HG02678 (cell line): ENCODE results near the gene CLASP2.

ENCODE experiments used
- ATAC-seq: cut with Tn5 transposase; IDR thresholded peaks from one replicate; pipeline ENCODE4 v1.9.1; 2021; ENCODE audit warnings: mild to moderate bottlenecking, moderate library complexity; ENCODE audit not compliant: unreplicated experiment

CLASP2 gene

DNA sequence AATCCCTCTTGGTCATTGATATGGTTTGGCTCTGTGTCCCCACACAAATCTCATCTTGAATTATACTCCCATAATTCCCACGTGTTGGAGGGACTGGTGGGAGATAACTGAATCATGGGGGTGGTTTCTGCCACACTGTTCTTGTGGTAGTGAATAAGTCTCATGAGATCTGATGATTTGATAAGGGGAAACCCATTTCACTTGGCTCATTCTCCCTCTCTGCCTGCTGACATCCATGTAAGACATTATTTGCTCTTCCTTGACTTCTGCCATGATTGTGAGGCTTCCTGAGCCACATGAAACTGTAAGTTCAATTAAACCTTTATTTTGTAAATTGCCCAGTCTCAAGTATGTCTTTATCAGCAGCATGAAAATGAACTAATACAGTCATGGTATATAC lies 171.0 kb downstream of the CLASP2 start:
- ATAC-seq = no peak

DNA sequence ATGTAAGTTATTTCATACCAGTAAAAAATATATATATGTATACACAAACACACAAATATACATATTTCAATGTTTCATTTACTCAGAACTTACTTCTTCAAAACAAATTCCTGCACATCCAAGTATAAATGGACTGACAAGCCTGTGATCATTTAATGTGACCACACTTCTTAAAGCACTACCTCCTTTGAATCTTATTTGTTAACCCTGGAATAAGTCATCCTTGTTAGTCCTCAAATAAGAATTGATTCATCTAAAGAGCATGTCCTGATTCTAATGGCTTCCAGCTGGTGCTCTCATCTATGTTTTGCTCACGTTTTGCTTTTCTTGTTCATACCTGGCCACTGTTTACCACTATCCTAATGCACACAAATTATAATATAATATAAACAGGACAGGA lies 173.9 kb downstream of the CLASP2 start:
- no peak for ATAC-seq

DNA sequence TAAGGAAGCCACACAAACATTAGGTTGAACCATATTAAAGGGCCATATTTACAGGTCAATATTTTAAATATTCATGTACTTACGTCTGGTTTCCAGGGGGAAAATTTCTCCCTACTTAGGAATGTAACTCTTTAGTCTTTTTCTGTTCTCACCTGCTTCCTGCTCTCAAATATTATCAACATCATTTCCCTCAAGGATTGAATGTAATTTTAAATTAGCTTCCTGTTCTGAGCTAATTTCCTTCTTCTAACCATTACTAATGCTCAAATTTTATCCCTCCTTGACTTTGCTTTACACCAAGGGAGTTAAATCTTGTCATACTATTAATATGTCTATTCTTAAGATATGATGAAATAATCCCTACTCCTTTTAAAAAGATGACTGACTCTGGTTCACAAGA lies 174.5 kb downstream of the CLASP2 start:
- ATAC-seq = no peak

DNA sequence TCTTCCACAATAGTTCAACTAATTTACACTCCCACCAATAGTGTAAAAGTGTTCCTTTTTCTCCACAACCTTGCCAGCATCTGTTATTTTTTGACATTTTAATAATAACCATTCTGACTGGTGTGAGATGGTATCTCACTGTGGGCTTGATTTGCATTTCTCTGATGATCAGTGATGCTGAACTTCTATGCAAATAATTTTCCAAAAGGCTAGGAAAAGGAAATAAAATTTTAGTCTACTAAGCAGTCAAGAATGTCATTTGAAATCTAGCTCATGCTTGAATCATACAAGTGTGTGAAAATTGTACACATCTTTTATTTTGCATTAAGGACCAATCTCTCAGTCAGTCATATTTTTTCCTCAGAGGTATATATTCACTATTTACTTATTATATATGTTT lies 176.1 kb downstream of the CLASP2 start:
- no peak for ATAC-seq

DNA sequence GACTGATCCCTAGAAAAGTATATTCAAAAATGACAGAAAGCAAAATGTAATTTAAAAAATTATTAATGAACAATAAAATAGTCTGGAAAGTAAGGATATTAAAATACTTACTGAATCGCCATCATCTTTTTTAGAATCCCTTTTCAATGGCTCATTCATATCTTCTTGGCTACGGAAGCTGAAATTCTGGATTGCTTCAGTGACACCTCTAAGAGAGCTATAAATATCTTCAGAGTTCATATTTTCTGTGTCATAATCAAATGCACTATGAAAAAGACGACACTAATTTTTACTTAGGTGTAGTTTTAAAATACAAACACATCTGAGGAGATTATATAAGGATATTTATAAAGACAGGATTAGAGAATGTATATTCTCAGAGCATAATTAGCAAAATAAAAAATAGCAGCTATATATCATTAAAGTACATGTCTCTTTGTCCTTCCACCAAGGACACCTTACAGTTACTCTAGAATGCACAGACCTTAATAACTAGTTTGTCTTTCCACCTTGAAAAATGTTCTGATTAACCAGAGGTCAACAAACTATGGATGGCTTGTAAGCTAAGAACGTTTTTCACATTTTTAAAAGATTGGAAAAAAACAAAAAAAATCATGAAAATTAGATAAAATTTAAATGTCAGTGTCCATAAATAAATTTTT lies 179.2 kb downstream of the CLASP2 start:
- ATAC-seq = no peak

DNA sequence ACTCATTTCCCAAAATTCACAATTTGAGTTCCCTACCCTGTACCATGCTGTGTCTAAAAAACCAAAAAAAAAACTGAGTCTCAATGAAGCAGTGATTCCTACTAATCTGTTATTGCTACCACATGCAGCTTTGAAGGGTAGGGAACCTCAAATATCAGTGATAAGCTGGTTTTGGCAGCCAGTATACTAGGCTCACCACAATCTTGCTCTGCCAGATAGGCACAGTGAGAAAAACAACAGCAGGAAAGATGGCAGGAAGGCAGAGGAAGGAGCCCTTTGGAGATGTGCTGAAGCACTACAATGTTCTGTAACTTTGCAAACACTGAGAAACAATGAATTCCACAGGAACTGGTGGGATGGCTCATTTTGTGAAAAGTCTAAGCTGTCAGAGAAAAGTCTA lies 180.9 kb downstream of the CLASP2 start:
- no peak for ATAC-seq

DNA sequence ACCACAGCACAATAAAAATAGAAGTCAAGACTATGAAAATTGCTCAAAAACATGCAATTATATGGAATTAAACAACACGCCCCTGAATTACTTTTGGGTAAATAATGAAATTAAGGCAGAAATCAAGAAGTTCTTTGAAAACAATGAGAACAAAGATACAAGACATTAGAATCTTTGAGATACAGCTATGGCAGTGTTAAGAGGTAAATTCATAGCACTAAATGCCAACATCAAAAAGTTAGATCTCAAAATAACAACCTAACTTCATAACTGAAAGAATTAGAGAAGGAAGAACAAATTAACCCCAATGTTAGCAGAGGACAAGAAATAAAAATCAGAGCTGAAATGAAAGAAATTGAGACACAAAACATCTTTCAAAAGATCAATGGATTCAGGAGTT lies 191.3 kb downstream of the CLASP2 start:
- no peak for ATAC-seq

DNA sequence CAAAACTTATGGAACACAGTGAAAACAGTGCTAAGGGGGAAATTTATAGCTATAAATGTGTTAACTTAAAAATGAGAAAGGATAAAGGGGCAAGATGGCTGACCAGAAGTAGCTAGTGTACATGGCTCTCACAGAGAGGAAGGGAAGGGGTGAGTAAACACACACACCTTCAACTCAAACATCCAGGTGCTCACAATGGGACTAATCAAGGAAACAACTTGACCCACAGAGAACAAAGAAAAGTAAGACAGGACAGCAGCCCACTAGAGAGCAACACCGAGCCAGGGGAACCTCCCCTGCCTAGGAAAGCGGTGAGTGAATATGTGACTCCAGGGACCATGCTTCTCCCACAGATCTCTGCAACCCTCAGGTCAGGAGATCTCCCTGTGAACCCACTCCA lies 192.8 kb downstream of the CLASP2 start:
- no peak for ATAC-seq

DNA sequence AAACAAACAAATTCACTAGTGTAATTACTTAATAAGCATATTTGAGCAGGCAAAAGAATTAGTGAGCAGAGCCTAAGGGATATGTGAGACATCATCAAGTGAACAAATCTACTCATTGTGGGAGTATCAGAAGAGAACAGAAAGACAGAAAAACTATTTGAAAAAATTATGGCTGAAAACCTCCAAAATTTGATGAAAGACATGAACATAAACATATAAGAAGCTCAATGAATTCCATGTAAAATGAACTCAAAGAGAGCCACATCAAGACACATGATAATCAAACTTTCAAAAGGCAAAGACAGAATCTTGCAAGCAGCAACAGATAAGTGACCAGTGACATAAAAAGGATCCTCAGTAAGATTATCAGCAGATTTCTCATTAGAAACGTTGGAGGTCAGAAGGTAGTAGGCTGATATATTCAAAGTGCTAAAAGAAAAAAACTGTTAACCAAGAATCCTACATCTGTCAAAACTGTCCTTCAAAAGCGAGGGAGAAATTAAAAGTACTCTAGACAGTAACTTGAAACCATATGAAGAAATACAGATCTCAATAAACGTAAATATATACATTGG lies 194.9 kb downstream of the CLASP2 start:
- ATAC-seq = no peak

DNA sequence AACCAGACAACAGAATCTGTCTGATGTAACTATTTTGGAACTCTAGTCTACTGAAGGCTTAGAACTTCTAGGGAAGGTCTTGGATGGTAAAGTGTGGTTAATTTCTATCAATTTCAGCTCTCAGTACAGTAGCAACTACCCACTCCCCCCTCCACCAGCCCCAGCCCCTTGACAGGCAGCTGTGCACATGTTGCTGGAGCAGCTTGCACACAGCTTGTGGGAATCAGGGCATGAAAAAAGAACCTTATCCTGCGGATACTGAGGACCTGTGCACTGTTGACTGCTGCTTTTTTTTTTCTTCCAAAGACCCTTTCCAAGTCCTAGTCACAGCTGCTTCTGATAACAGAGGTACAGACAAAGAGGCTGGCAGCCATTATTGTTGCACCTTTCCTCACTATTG lies 196.3 kb downstream of the CLASP2 start:
- no peak for ATAC-seq

DNA sequence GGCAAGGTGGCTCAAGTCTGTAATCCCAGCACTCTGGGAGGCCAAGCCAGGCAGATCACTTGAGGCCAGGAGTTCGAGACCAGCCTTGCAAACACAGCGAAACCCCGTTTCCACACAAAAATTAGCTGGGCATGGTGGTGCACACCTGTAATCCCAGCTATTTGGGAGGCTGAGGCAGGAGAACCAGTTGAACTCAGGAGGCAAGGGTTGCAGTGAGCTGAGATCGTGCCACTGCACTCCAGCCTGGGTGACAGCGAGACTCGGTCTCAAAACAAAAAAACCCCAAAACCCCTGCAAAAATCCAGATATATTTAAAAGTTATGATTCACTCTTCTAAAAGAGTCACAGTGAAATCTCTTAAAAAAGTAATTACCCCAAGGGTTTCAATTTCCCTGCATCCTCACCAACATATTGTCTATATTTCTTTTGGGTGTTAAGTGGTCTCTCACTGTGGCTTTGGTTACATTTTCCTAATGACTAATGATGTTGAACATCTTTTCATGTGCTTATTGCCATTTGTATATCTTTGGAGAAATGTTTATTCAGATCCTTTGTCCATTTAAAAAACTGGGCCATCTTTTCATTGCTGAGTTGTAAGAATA lies 204.7 kb downstream of the CLASP2 start:
- no peak for ATAC-seq

DNA sequence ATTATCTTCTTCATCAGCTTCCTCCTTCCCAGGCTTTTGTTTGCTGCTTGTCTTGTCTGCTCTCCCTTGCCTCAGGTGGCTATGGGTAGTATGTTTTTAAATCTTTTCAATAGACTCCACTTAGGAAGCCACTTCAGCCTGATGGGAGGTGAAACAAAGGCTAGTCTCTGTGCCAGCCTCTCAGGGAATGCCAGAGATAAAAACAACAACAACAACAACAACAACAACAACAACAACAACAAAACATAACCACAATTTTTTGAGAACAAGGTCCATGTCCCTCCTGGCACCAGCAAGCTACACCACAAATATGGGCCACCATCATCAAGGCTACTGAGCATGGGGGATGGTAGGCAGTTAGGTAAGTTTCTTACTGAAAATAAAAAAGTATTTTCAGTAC lies 213.0 kb downstream of the CLASP2 start:
- no peak for ATAC-seq

DNA sequence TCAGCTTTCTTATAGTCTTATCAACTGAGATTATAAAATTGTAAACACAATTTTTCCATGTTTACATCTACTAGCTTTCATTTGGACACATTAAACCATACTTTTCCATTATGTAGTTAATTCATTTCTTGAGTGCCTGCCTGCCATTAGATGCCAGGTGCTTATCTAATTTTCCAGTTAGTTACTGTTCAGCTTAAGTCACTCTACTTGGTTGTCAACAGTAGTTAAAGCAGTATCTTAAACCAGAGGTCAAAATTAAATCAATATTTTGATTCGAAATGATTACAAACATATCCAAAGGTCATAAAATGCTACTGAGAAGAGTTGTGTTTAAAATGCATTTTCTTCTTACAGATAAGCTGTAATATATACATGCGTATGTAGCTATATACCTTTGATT lies 221.6 kb downstream of the CLASP2 start:
- ATAC-seq = no peak

DNA sequence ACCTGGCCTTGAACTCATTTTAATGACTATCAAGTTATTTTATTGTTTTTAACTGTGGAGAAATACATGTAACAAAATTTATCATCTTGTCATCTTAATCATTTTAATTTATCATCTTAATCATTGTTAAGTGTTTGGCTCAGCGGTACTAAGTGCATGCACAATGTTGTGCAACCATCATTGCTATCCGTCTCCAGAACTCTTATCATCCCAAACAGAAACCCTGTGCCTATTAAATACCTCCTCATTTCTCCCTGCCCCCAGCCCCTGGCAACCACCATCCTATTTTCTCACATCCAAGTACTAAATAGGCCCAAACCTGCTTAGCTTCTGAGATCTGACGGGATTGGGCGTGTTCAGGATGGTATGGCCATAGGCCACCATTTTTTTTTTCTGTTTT lies 226.3 kb downstream of the CLASP2 start:
- no peak for ATAC-seq

DNA sequence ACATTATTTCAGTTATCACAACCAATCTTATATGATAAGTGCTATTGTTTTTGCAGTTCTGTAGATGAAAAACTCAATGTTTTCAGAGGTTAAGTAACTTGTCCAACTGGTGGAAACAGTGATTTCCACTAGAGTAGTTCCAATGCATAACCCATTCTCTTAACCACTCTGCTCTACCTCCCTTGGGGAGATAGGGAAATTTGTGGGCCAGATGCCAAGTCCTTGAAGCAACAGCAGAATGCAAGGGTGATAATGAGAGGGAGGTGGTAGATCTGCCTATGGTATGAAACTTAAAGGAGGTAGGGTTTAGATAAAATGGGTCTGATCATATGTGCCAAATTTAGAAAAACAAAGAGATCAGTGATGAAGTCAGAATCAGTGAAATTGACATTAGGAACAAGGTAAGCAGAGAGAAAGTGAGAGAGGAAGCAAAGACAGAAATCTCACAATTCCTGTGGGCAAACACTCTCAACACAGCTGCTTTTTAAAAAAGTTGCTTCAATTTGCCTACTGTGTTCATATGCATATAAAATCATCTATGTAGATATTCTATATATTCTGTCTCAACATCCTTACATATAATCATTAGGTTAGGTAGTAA lies 227.3 kb downstream of the CLASP2 start:
- peak; percentile 45 for ATAC-seq

DNA sequence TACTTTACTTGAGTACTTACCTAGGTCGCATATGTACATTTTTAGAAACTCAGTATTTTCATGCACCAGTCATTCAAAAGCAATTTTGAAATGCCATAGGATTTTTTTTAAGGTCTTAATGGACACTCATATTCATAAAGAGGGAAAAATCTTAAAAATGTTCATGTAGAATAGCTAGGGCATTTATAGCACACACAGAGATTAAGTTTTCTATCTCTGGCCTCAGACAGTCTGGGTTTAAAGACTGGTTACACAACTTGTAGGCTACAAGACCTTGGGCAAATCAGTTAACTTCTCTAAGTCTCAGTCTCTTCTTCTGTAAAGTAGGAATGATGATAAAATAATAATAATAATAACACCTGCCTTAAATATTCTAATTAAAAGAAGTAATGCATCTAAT lies 229.4 kb downstream of the CLASP2 start:
- ATAC-seq = no peak

DNA sequence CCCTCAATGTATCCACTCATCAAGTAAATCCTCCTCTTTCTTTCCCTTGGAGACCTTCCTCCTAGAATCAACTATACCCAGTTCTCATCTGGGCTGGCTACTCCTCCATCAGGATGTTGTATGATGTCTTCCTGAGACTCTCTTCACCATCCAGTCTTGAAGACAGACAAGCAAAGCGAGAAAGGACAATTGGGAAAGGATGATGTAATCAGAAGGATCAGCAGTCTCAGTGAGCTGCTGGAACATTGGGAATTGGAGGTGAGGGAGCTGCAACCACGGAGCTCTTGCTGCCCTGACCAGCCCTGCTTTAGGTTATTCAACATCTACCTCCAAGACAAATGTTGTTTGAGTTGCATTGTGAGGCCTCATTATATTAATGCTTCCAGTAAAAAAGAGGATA lies 229.8 kb downstream of the CLASP2 start:
- ATAC-seq = no peak

DNA sequence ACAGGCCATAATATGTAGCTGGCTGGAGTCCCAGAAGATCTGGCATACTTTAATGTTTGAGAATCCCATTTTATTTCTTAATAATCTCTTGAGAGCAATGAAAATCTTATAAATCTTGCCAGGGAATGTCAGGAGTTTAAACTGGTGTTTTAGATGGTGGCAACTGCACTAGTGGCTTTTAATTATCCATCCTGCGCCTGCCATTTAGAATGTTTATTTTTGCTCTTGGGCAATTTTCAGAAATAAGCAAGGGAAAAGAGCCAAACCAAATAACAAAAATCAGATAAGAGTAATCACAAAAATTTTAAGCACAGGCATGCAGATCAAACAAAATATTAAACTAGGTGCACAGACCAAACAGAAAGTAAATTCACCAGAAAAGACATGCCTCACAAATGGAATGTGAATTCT lies 235.9 kb downstream of the CLASP2 start:
- no peak for ATAC-seq

DNA sequence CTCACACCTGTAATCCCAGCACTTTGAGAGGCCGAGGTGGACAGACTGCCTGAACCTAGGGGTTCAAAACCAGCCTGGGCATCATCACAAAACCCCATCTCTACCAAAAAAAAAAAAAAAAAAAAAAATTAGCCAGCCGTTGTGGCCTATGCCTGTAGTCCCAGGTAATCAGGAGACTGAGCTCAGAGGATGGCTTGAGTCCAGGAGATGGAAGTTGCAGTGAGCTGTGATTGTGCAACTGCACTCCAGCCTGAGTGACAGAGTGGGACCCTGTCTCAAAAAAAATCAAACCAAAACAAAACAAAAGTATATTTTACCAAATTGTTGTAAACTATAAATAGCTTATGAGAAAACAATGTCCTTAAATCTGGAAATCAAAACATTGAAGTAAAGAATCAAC lies 243.2 kb downstream of the CLASP2 start:
- ATAC-seq = no peak

DNA sequence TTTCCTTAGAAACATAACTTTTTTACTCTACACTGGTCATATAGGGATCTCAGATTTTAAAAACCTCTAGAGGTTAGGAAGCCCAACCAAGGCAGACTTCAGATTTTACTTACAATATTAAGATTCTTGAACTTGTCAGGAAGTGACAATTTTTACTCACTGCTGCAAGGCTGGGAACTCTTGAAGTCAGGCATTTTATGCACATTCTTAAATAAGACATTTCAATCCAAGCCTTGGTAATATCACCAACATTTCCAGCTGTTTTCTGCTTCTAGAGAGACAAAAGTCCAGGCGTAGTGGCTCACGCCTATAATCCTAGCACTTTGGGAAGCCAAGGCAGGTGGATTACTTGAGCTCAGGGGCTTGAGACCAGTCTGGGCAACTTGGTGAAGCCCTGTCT lies 244.2 kb downstream of the CLASP2 start:
- ATAC-seq = no peak

DNA sequence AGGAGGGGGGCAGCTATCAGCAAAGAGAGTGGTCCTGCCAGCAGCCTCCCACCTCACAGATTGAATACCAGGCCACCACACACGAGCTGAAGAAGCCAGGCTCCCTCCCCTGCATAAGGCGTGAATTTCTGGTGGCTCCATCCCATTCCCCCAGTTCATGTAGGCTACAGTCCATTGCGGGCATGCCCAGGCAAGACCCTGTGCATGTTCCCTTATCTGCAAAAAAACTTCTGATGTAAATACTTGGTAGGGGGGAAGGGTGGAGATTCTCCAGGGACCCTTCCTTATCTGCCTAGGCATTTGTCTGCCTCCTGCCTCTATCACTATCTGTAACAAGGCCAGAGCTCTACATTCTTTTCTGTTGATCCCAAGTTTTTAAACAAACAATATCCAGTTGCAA lies 250.3 kb downstream of the CLASP2 start:
- no peak for ATAC-seq

DNA sequence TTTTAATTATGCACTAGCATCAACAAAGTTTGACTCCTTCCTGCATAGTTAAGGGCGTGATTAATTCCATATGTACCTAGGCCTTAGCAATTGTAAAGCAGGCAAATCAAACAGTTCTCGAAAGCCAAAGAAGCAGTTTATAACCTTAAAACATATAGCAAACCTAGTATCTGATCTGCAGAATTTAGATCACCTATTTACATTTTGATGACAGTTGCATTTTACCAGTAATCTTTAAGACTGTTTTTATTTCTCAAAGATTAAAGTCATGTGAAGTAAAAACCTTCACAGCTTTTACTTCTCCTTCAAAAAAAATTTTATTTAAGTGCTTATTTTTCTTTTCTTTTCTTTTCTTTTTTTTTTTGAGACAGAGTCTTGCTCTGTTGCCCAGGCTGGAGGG lies 257.0 kb downstream of the CLASP2 start:
- no peak for ATAC-seq
